GM21447 (cell line): ENCODE measurements around the gene SBK2.
"Not testable (repeated sequence)": the region's sequence is repeated elsewhere in the genome, so short reads cannot be mapped to it uniquely, and the experiment has no call there.

Experiments used
- ATAC-seq: cut with Tn5 transposase; IDR thresholded peaks from one replicate; pipeline ENCODE4 v1.9.1; 2021; ENCODE audit not compliant: unreplicated experiment

SBK2 gene

GRCh38 chr19:55535965-55536350, 975 bp downstream of the SBK2 start:
- no peak for ATAC-seq

- no peak for ATAC-seq
Measured at GRCh38 chr19:55535173-55535964, 1.6 kb downstream of the SBK2 start.

- ATAC-seq = not testable (repeated sequence)
Measured at GRCh38 chr19:55534280-55534679, 2.7 kb downstream of the SBK2 start.

DNA sequence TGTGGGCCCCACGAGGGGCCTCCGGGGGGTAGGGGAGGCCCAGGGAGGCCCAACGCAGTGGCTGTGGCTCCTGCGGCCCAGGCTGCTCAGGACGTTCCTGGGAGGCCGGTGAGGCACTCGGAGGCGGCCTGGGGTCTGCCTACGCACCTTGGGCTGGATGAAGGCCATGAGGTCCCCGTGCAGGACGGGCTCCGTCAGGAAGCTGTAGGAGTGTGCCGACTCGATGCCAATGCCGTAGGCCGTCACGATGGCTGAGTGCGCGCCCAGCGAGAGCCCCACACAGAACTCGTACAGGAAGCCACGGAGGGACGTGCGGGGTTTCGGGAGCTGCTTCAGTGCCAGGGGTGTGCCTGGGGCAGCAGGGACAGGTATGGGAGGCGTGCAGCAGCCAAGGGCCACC, 5.9 kb downstream of the SBK2 start:
- no peak for ATAC-seq

DNA sequence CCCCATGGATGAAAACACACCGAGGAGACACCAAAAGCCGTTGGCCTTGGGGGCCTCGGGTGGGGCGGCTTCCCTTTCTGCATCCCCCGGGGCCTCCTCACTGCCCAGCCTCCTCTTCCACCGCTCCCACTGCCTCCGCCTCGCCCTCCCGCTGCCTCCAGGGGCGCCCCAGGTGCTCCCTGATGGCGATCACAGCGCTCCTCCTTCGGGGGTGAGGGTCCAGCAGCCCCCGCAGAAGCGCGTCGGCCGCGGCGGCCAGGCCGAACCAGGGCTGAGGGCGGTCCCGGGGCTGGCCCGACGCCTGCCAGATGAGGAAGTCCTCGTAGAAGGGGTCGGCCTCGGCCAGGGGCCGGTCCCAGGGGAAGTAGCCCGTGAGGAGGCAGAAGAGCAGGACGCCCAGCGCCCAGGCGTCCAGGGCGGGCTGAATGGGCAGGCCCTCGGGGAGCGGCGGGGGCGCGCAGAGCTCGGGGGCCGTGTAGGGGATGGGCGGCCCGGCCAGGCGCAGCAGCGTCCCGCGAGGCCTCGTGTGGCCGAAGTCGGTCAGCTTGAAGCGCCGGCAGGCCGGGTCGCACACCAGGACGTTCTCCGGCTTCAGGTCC, 7.2 kb downstream of the SBK2 start:
- ATAC-seq = no peak

DNA sequence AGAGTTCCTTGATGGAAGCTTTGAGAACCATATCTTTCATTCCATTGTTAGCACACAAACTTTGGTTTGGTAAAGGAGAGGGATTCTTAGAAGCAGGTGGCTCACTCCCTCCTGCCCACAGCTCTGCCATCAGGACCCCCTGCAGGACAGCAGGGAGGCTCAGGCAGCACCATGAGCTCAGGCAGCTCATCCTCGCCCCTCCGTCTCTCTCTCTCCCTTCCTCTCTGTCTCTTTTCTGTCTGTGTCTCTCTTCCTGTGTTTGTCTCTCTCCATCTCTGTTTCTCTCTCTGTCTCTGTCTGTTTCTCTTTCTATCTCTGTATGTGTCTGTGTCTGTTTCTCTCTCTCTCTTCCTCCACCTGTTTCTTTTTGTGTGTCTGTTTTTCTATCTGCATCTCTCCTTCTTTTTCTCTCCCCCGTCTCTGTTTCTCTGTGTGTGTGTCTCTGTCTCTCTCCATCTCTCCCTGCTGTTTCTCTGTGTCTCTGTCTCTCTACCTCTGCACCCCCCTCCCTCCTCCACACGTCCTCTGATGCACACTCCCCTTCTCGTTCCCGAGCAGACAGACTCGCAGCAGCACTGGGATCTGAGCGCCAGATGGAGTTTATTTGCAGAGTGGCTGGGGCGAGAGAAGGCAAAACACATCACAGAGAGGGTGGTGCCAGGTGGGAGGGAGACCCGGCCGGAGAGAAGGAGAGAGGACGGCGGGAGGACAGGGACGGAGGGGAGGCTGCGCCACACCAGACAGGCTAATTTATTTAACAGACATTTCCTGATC, 8.7 kb downstream of the SBK2 start:
- no peak for ATAC-seq

GRCh38 chr19:55527197-55528029, 9.5 kb downstream of the SBK2 start:
- ATAC-seq = no peak

DNA sequence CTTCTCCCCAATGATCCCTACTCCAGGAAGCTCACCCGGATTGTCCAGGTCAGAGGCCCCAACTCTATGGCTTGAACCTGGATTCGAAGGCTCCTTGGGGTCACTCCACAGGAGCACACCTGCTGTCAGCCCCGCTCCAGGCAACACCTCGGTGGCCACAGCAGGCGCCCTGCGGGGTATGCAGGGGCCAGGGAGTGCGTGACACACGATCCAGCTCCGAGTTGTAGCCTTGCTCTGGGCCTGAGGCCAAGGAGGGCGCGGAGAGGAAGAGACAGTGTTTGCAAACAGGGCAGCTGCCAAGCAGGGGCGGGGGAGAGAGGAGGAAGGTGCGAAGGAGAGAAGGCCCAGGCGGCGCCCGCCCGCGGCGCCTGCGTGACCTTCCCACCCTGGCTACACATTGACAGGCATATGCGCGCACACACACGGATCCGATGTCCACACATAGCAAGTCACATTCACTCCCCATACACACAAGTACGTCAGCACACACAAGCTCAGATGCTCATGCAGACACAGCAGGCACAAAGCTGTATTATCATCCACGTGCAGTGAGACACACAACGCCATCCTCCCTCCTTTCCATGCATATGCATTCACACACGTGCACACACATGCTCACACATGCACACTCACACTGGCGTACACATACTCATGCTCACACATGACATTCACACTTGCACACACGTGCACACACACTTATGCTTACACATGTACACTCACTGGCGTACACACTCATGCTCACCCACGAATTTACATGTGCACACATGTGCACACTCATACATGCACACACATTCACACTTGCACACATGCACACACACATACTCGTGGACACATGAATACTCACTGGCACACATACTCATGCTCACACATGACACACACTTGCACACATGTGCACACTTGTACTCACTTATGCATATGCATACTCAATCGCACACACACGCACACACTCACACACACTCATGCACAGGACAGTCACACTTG, 10.4 kb downstream of the SBK2 start:
- no peak for ATAC-seq

DNA sequence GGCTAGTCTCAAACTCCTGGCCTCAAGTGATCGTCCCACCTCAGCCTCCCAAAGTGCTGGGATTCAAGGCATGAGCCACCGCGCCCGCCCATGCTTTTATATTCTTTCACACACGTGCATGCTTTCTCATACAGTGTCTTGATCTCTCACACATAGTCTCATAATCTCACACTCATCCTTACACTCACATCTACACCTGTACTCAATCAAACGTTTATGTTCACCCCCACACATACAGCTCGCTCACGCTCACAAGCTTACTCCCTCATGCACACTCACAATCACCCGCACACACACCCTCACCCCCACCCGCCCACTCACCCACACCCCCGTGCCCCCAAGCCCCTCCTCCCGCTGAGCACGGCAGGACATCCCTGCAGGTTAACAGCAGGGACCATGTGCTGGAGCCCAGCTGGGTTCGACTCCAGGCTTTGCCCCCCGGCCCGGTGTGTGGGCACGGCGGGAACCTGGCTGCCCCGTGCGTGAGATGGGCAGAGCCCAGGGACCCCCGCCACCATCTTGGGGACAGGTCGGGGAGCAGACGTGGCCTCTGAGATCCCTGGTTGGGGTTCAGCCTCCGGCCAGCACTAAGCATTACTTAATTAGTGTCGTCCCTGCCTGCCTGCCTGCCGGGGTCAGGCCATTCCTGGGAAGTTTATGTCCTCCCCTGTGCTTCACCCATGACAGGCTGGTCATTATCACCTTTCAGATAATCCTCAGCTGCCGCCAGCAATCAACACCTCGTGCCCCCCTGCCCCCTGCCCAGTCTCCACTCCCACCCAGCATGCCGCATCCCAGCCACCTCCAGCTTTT, 11.4 kb downstream of the SBK2 start:
- no peak for ATAC-seq

DNA sequence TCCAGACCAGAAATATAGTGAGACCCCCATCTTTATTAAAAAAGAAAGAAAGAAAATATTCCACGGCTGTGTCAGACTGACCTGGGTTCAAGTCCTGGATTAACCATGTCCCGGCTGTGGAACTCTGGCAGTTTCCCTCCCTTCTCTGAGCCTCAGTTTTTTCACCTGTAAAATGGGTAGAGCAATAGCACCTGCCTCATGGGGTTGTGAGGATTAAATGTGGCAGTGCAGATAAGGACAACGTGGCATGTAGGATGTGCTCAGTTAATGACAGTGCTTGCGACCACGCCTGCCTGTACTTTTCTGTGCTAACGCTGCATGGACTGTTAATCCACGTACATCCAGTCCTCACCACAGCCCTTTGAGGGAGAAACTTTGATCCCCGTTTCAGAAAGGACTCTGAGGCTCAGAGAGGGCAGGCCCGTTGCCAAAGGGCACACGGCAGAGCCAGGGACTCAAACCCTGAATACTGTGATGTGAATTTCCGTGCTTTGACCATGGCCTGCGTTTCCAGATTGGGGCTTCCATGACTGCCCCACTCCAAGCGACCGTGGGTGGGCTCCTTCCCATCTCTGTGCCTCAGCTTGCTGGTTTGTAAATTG, 16.1 kb downstream of the SBK2 start:
- ATAC-seq = no peak

GRCh38 chr19:55519451-55520311, 17.3 kb downstream of the SBK2 start:
- no peak for ATAC-seq

DNA sequence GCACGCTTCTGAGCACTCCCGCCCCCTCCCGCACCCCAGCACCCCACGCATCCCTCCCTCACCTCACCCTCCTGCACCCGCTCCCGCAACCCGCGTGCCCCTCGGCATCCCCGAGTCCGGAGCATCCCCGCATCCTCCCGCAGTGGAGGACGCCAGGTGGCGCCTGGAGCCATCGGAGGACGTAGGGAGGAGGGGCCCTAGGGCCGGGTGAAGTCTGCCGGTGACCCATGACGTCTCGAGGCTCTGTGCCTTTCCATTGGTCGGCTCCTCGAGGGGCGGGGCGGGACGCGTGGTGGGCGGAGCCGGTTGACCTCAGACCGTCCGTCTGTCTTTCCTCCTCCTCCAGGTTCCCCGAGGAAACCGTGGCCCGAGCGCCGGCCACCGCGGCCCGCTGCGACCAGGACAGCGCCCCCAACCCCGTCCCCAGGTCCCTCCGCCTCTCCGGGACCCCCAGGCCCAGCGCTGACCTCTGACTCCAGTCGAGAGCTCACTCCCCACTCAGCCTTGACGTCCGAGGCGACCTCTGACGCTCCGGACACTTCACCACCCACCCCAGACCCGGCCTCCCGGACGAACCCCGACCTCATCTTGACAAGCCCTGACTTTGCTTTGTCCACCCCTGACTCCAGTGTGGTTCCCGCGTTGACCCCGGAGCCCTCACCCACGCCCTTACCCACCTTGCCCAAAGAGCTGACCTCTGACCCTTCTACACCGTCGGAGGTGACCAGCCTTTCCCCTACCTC, 19.9 kb downstream of the SBK2 start:
- ATAC-seq = peak; percentile 98

DNA sequence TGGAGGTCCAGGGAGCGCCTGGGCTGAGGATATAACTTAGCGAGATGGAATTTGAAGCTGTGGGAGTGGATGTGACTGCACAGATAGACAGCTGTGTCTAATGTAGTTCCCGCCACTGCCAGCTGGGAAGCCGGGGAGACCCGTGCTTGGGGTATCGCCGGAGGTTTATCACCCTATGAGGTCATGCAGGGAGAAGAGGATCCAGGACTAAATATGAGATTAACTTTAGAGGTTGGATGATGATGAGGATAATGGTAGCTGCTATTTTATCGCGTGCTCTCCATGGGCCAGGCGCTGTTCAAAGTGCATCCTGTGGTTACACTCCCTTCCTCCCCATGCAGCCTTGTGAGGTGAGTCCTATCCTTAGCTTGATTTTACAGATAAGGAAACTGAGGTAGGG, 28.8 kb downstream of the SBK2 start:
- no peak for ATAC-seq

GRCh38 chr19:55504981-55505380, 32.0 kb downstream of the SBK2 start:
- no peak for ATAC-seq

DNA sequence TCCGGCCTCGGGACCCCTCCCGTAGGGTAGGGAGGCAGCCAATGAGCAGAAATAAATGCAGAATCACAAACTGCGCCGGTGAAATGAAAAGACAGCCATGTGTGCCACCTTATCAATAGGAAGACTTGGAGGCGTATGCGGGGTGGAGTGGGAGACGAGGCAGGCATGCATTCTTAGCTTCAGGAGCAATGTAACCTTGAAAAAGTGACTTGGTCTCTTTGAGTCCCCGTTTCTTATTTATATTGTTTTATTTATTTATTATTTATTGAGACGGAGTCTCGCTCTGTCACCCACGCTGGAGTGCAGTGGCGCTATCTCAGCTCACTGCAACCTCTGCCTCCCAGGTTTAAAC, 32.7 kb downstream of the SBK2 start:
- no peak for ATAC-seq

DNA sequence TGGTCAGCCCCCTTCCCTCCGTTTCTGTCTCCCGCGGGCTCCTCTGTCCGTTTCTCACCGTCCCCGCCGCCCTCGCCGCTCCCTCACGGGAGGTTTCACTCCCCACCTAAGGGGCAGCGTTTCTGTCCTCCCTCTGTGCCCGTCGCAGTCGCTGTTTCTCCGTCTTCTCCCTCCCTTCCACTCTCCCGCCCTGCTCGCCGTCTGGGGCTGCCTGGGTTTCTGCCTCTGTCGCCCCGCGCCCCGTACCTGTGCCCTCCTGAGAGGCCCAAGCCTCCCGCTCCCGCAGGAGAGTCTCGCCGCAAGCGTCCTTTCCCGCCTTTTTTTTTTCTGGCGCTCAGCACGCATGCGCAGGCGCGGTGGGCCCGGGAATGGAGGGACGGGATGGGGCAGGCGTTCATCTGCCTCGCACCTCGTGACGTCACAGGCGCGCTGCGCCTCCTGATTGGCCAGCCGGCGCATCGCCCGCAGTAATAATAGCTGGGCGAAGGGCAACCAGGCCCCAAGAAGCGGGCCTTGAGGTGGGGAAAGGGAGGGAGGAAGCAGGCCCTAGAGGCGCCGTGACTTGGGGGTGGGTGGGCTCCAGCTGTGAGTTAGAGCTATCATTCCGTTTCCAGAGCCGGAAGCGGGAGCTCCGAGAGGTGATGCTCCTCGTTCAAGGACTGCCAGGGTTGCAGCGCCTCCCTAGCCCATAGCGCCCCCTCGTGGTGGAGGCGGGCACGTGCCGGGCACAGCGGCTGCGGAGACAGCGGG, 33.3 kb downstream of the SBK2 start:
- ATAC-seq = peak; percentile 91

- no peak for ATAC-seq
Measured at GRCh38 chr19:55503157-55503501, 33.8 kb downstream of the SBK2 start.
